AG10803 (cell line): Measurements from ENCODE around the gene DARS1.

Experiments
- DNase-seq: peaks from one replicate; pipeline ENCODE4 v3.0.0; 2010; ENCODE audit warnings: low read depth
- H3K4me3 ChIP-seq: 2 replicates; pipeline ENCODE4 v1.5.1; 2011; ENCODE audit warnings: mild to moderate bottlenecking, low read length, control low read depth
- TF ChIP-seq, protein P1 (sequence below): conservative IDR thresholded peaks from 2 replicates; pipeline ENCODE4 v1.5.1; 2011; ENCODE audit warnings: mild to moderate bottlenecking, low read length, control low read depth, inconsistent platforms

The DARS1 gene

DNA sequence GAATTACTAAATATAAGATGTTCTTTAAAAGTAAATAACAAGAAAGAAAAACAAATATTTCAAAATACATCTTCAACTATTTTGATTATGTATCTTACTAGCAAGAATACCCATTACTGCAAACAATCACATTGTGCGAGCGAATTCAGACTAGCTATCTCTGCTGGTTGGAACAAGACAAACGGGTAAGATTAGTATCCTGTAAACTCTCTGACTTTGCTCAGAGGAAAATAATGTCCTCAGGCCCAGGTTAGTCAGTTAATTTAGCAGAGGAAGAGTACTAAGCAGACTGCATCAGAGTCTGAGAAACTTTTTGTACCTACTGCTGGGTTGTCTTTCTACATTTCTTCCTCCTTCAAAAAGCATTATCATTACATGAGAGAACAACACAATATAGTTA, 58.8 kb downstream of the DARS1 start:
- TF ChIP-seq, protein P1, sequence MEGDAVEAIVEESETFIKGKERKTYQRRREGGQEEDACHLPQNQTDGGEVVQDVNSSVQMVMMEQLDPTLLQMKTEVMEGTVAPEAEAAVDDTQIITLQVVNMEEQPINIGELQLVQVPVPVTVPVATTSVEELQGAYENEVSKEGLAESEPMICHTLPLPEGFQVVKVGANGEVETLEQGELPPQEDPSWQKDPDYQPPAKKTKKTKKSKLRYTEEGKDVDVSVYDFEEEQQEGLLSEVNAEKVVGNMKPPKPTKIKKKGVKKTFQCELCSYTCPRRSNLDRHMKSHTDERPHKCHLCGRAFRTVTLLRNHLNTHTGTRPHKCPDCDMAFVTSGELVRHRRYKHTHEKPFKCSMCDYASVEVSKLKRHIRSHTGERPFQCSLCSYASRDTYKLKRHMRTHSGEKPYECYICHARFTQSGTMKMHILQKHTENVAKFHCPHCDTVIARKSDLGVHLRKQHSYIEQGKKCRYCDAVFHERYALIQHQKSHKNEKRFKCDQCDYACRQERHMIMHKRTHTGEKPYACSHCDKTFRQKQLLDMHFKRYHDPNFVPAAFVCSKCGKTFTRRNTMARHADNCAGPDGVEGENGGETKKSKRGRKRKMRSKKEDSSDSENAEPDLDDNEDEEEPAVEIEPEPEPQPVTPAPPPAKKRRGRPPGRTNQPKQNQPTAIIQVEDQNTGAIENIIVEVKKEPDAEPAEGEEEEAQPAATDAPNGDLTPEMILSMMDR: no peak
- DNase-seq: no peak
- H3K4me3 ChIP-seq: no peak overlapping the region

DNA sequence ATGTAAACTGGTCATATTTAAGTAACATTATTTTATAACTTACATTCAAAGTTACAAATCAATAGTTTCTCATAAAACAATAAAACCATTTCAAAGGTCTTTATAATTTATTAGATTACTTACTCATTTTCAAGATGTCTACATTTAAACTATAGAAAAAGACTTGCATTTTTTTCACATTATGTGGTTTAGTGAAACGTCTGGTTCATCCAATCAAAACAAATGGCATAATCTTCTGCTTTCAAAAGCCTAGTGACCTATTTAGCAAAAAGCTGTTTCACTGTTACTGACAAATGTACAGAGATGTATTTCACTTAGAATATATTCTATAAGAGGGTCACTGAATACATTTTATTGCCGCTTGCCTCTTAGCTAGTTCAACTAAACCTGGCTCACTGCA, 59.9 kb downstream of the DARS1 start:
- H3K4me3 ChIP-seq: no peak overlapping the region
- TF ChIP-seq, protein P1: no peak
- peak; percentile 15 for DNase-seq

GRCh38 chr2:135916207-135916606, 69.2 kb downstream of the DARS1 start:
- peak; percentile 35 for DNase-seq
- no peak overlapping the region for H3K4me3 ChIP-seq
- TF ChIP-seq, protein P1: peak; percentile 48

DNA sequence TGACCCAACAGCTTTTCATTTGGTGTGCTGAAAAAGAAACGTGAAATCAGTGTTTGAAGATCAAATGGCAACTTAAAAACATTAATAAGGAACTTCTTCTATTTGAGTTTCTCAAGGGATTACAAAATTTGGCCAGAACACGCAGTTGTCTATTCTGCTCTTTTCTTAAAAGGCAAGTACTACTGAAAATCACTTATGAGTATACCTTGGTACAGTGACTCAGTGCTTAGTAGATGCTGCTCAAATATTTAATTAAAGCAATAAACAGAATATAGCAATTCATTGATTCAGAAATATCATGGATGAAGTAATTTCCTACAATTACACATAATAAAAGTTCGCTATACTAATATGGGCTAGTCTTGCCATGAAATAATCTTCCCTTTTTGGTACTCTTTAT, 70.9 kb downstream of the DARS1 start:
- H3K4me3 ChIP-seq: no peak overlapping the region
- DNase-seq: no peak
- TF ChIP-seq, protein P1: no peak

DNA sequence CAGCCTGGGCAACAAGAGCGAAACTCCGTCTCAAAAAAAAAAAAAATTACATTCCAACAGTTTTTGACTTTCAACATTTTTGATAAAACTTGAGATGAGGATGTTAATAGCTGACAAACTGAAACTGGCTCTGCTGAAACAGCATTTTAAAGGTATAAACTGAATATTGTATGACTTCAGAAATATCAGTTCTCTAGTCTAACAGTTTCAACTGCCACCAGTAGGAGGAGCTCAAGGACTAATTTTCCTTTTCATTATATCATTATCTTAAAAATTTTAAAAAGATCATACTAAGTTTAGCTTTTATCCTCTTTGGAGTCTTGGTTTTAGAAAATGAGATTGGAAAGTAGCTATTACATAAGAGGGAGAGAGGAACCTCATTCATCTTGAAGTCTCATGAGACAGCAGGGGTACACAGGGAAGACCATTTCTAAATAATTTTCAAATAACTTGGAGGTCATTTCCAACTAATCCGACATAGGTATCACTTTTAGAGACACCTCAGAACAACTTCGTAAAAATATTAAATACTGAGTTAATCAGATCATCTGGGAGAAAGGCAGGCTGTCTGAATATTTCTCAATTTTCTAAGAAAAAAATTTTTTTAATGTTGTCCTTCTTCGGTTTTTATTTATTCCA, 71.6 kb downstream of the DARS1 start:
- TF ChIP-seq, protein P1: peak; percentile 82
- no peak overlapping the region for H3K4me3 ChIP-seq
- peak; percentile 48 for DNase-seq

- DNase-seq: peak; percentile 63
- TF ChIP-seq, protein P1: no peak
- H3K4me3 ChIP-seq: no peak overlapping the region
Observed at GRCh38 chr2:135909976-135910375, 75.5 kb downstream of the DARS1 start.

- H3K4me3 ChIP-seq: no peak overlapping the region
- DNase-seq: no peak
- TF ChIP-seq, protein P1: no peak
Observed at GRCh38 chr2:135905679-135906078, 79.7 kb downstream of the DARS1 start.
